Common myeloid progenitor, CD34-positive (primary cell): ENCODE results near the gene TCF25.
"Not testable (repeated sequence)": the region's sequence is repeated elsewhere in the genome, so short reads cannot be mapped to it uniquely, and the experiment has no call there.

Experiments used
- CTCF ChIA-PET: fragments of 350-600 bp; sonication (Branson Sonifier 250); formaldehyde crosslinking; loops from one replicate; lab custom pipeline; 2021; ENCODE audit warnings: antibody characterized with exemption; lab: Charles Lee
- POLR2A ChIA-PET: fragments of 350-600 bp; sonication (Branson Sonifier 250); formaldehyde crosslinking; loops from one replicate; lab custom pipeline; 2021; ENCODE audit warnings: antibody characterized with exemption; lab: Charles Lee
- DNase-seq, 3 donors: peaks; one replicate each; pipeline versions ENCODE4 v3.0.0 to v3.0.0-alpha.2; 2013
- H3K27ac ChIP-seq, 2 experiments: 1 replicate in 1 of 2; 2 replicates in 1 of 2; pipeline ENCODE4 v1.7.0; 2013; ENCODE audit warnings: inconsistent platforms in 2 of 2, low read length in 2 of 2, mild to moderate bottlenecking in 2 of 2, low read depth in 1 of 2, moderate library complexity in 1 of 2; ENCODE audit not compliant: severe bottlenecking in 2 of 2, insufficient read depth in 1 of 2, poor library complexity in 1 of 2
- H3K27me3 ChIP-seq, 5 experiments: replicated peaks in 2 of 5; 1 replicate in 3 of 5; 2 replicates in 2 of 5; pipeline versions ENCODE4 v1.6.1 to v1.7.0; 2013; ENCODE audit warnings: low read length in 4 of 5, mild to moderate bottlenecking in 2 of 5, moderate library complexity in 2 of 5, inconsistent platforms in 1 of 5; ENCODE audit not compliant: insufficient read depth in 5 of 5, control insufficient read depth in 4 of 5
- H3K36me3 ChIP-seq, 4 experiments: 1 replicate in 2 of 4; 2 replicates in 2 of 4; pipeline versions ENCODE4 v1.6.1 to v1.7.0; 2013; ENCODE audit warnings: low read length in 3 of 4, control low read depth in 1 of 4, mild to moderate bottlenecking in 1 of 4; ENCODE audit not compliant: control insufficient read depth in 4 of 4, insufficient read depth in 4 of 4
- H3K4me1 ChIP-seq, 4 experiments: 1 replicate in 3 of 4; 2 replicates in 1 of 4; pipeline versions ENCODE4 v1.6.1 to v1.7.1; 2013; ENCODE audit warnings: low read length in 3 of 4, mild to moderate bottlenecking in 3 of 4, control low read depth in 1 of 4, inconsistent platforms in 1 of 4, moderate library complexity in 1 of 4; ENCODE audit not compliant: control insufficient read depth in 4 of 4, insufficient read depth in 4 of 4; ENCODE audit errors: control extremely low read depth in 1 of 4
- H3K4me3 ChIP-seq, 7 experiments: 1 replicate in 4 of 7; 2 replicates in 3 of 7; pipeline versions ENCODE4 v1.5.1 to v1.7.0; 2013; ENCODE audit warnings: mild to moderate bottlenecking in 7 of 7, low read length in 6 of 7, moderate library complexity in 6 of 7, inconsistent platforms in 2 of 7, low read depth in 2 of 7, control low read depth in 1 of 7; ENCODE audit not compliant: insufficient read depth in 4 of 7, control insufficient read depth in 1 of 7; ENCODE audit errors: extremely low read depth in 1 of 7
- H3K9me3 ChIP-seq, 5 experiments: 1 replicate in 4 of 5; 2 replicates in 1 of 5; pipeline versions ENCODE4 v1.6.1 to v1.7.1; 2013; ENCODE audit warnings: low read length in 4 of 5, mild to moderate bottlenecking in 2 of 5, inconsistent platforms in 1 of 5, low read depth in 1 of 5, moderate library complexity in 1 of 5; ENCODE audit not compliant: control insufficient read depth in 4 of 5, insufficient read depth in 2 of 5; ENCODE audit errors: control extremely low read depth in 1 of 5
- WGBS: methylation state at CpG from one replicate; pipeline ENCODE4 v1.1.5; 2013; ENCODE audit not compliant: insufficient coverage; 5-methylcytosine and 5-hydroxymethylcytosine counted together

The TCF25 gene

DNA sequence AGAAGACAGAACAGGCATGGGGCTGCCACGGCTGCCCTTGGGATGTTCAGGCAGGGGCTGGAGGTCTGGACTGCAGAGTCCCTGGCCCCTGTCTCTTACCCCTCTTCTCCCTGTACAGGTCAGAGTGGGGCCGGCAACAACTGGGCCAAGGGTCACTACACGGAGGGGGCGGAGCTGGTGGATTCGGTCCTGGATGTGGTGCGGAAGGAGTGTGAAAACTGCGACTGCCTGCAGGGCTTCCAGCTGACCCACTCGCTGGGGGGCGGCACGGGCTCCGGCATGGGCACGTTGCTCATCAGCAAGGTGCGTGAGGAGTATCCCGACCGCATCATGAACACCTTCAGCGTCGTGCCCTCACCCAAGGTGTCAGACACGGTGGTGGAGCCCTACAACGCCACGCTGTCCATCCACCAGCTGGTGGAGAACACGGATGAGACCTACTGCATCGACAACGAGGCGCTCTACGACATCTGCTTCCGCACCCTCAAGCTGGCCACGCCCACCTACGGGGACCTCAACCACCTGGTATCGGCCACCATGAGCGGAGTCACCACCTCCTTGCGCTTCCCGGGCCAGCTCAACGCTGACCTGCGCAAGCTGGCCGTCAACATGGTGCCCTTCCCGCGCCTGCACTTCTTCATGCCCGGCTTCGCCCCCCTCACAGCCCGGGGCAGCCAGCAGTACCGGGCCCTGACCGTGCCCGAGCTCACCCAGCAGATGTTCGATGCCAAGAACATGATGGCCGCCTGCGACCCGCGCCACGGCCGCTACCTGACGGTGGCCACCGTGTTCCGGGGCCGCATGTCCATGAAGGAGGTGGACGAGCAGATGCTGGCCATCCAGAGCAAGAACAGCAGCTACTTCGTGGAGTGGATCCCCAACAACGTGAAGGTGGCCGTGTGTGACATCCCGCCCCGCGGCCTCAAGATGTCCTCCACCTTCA, 61.5 kb downstream of the TCF25 start:
- Histone ChIP-seq H3K27ac (no peak overlapping the region), H3K9me3 (no peaks in the 10 kb centered on the region), H3K36me3 (no peaks in the 10 kb centered on the region), H3K4me3 (no peak overlapping the region), H3K4me1 (no peaks in the 10 kb centered on the region), H3K27me3 (peaks cover 0 to 9% (median 0%) of the 10 kb centered on the region in 5 experiments)
- no peak for DNase-seq
- ChIA-PET POLR2A (no interaction called here), CTCF (no interaction called here)
- WGBS = 98% methylated on average over 58 of the region's 61 CpGs

DNA sequence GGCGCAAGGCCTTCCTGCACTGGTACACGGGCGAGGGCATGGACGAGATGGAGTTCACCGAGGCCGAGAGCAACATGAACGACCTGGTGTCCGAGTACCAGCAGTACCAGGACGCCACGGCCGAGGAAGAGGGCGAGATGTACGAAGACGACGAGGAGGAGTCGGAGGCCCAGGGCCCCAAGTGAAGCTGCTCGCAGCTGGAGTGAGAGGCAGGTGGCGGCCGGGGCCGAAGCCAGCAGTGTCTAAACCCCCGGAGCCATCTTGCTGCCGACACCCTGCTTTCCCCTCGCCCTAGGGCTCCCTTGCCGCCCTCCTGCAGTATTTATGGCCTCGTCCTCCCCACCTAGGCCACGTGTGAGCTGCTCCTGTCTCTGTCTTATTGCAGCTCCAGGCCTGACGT, 62.2 kb downstream of the TCF25 start:
- H3K36me3 ChIP-seq, H3K27ac ChIP-seq, H3K9me3 ChIP-seq, POLR2A ChIA-PET, H3K4me1 ChIP-seq, CTCF ChIA-PET, DNase-seq, H3K27me3 ChIP-seq, H3K4me3 ChIP-seq: not testable (repeated sequence)
- WGBS = 93% methylated on average over 19 of the region's 27 CpGs

DNA sequence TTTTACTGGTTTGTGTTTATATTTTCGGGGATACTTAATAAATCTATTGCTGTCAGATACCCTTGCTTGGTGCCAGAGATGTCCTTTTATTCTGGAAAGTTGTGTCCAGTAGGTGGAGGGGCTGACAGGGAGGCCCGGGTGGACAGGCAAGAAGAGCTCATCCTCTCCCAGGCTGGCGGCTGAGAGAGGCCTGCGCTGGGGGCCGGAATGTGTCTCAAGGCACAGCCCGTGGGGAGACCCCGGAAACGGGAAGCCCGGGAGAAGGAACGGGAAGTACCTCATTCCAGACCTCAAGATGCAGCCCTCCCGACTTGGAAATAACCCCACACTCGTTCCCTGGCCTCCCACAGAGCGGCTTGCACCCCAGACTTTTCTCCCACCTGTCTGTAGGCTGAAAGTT, 62.6 kb downstream of the TCF25 start:
- Histone ChIP-seq H3K4me3 (no peak overlapping the region), H3K27ac (no peak overlapping the region), H3K36me3 (no peaks in the 10 kb centered on the region), H3K9me3 (no peaks in the 10 kb centered on the region), H3K27me3 (peaks cover 0 to 9% (median 0%) of the 10 kb centered on the region in 5 experiments), H3K4me1 (no peaks in the 10 kb centered on the region)
- DNase-seq = no peak
- POLR2A ChIA-PET = no interaction called here
- CTCF ChIA-PET = no interaction called here
- 86% methylated on average over 10 of the region's 13 CpGs for WGBS

- DNase-seq = no peak
- H3K27me3 ChIP-seq = peaks cover 0 to 9% (median 0%) of the 10 kb centered on the region in 5 experiments
- POLR2A ChIA-PET = no interaction called here
- no peak overlapping the region for H3K4me3 ChIP-seq
- CTCF ChIA-PET = no interaction called here
- H3K27ac ChIP-seq = no peak overlapping the region
- 93% methylated on average over 14 of the region's 14 CpGs for WGBS
- H3K4me1 ChIP-seq = no peaks in the 10 kb centered on the region
- no peaks in the 10 kb centered on the region for H3K9me3 ChIP-seq
- no peaks in the 10 kb centered on the region for H3K36me3 ChIP-seq
Measured at GRCh38 chr16:89936508-89936907, 63.1 kb downstream of the TCF25 start.

DNA sequence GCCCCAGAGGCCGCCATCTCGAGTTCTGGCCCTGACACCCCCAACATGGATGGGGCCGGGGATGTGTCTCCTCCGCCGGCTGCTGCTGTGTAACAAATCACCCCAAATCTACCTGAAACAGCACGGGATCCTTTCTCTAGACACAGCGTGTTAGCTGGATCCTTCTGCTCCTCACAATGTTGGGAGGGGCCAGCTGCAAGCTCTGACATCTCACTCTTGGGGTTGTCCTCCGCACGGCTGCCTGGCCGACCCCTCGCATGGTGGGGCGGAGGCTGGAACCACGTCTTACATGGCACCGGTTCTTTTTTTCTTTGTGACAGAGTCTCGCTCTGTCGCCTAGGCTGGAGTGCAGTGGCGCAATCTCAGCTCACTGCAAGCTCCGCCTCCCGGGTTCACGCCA, 63.6 kb downstream of the TCF25 start:
- ChIA-PET CTCF (no interaction called here), POLR2A (no interaction called here)
- no peaks in the 10 kb centered on the region for H3K36me3 ChIP-seq
- H3K27ac ChIP-seq = no peak overlapping the region
- H3K4me3 ChIP-seq = no peak overlapping the region
- H3K4me1 ChIP-seq = no peaks in the 10 kb centered on the region
- H3K27me3 ChIP-seq = peaks cover 0 to 9% (median 0%) of the 10 kb centered on the region in 5 experiments
- no peak for DNase-seq
- whole genome bisulfite sequencing = 96% methylated on average over 16 of the region's 20 CpGs
- H3K9me3 ChIP-seq = no peaks in the 10 kb centered on the region

- no peaks in the 10 kb centered on the region for H3K4me1 ChIP-seq
- CTCF ChIA-PET = no interaction called here
Measured at GRCh38 chr16:89938175-89938885, 64.9 kb downstream of the TCF25 start.

GRCh38 chr16:89944773-89945172, 71.4 kb downstream of the TCF25 start:
- H3K4me3 ChIP-seq = no peak overlapping the region
- H3K27me3 ChIP-seq = peaks cover 0 to 40% (median 11%) of the 10 kb centered on the region in 5 experiments
- no peak for DNase-seq
- POLR2A ChIA-PET = no interaction called here
- peaks cover 0 to 17% (median 15%) of the 10 kb centered on the region in 4 experiments for H3K4me1 ChIP-seq
- H3K27ac ChIP-seq = no peak overlapping the region
- no peaks in the 10 kb centered on the region for H3K9me3 ChIP-seq
- no peaks in the 10 kb centered on the region for H3K36me3 ChIP-seq
- CTCF ChIA-PET = no interaction called here
- WGBS = 71% methylated on average over 3 of the region's 5 CpGs

More at GRCh38 chr16:89938175-89938885, 64.9 kb downstream of the TCF25 start:
- DNase-seq = no peak
- Histone ChIP-seq H3K4me3 (no peak overlapping the region), H3K27ac (no peak overlapping the region), H3K27me3 (peaks cover 0 to 9% (median 0%) of the 10 kb centered on the region in 5 experiments), H3K36me3 (no peaks in the 10 kb centered on the region), H3K9me3 (no peaks in the 10 kb centered on the region)
- WGBS = 88% methylated on average over 19 of the region's 21 CpGs
- POLR2A ChIA-PET = no interaction called here
